ENCODE results near the gene LMO7. TPM values are rescaled to one million over a fixed set of nuclear protein-coding genes. Genes with fewer than 3 reads are reported as not detected.

LMO7 gene
- total RNA-seq, 2 experiments from 2014 or later: 21.4 to 25.4 TPM

DNA sequence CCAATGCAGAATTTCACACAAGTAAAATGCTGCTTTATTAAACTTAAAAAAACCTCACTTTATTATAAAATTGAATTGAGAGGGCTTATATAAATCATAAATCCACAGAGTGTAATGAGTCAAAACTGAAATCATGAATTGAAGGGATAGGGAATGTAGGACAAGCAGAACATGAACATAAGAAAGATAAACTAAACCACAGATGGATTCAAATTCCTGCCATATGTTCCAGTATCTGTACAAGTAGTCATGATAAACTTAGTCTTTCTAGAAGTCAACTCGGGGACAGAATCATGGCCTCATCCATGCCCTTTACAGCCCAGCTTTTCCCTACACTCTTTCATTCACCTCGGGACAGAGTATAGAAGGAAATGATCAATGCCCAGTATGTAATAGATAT is 16.6 kb downstream of the LMO7 start:
- H3K27ac ChIP-seq (ENCODE audit: low read depth, low read length, poor library complexity, severe bottlenecking): no peak overlapping the region
- DNase-seq (ENCODE audit: low spot score): no peak

DNA sequence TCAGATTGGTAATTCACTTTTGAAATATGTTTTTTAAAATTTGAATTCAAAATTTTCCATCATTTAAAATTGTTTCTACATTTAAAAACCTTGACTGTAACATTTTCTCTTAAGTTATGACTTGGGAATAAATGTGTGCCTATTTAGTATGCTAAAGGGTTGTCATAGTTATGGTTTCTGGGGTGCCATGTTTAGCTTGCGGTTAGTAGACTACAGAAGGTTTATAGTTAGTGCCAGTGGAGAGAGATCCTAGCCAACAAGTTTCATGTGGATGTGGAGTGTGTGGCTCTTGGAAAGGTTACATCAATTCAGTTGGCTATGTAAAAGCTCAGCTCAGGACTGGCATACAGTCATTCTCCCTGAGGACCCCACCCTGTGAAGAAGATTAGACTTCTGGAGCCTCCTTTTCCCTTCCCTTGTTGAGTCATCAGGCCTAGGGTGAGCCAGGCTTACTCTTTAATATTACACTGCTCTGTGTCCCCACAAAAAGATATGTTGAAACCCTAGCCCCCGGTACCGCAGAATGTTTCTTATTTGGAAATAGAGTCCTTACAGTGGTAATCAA is 20.4 kb downstream of the LMO7 start:
- Histone ChIP-seq H4K20me1 (ENCODE audit: insufficient read depth, low read length) (no peaks in the 10 kb centered on the region), H2AFZ (ENCODE audit: low read length) (no peak overlapping the region), H3K4me1 (ENCODE audit: insufficient read depth, low read length, poor library complexity, severe bottlenecking) (no peaks in the 10 kb centered on the region), H3K9me3 (ENCODE audit: low read length) (no peaks in the 10 kb centered on the region), H3K79me2 (ENCODE audit: insufficient read depth, low read depth, low read length) (no peaks in the 10 kb centered on the region), H3K4me2 (ENCODE audit: low read length) (no peak overlapping the region), H3K27ac (ENCODE audit: low read depth, low read length, poor library complexity, severe bottlenecking) (no peak overlapping the region), H3K36me3 (ENCODE audit: insufficient read depth, low read length) (no peaks in the 10 kb centered on the region), H3K9me2 (ENCODE audit: insufficient read depth, low read length) (no peaks in the 10 kb centered on the region), H3K4me3 (ENCODE audit: low read depth, low read length, poor library complexity, severe bottlenecking) (no peak overlapping the region)
- ChIA-PET POLR2A (interaction anchor here (1.1 kb wide), 1 partner anchor 32 kb away, joined by 3 read pairs; no protein-coding TSS in a partner anchor), CTCF (ENCODE audit: unreplicated experiment) (no interaction called here)
- TF ChIP-seq CTCF (conservative IDR thresholded peaks at IDR 0.05; ENCODE audit: low read length) (no peak), EZH2phosphoT487 (IDR thresholded peaks at IDR 0.05; ENCODE audit: borderline replicate concordance, low read depth, low read length) (no peak)
- no TSS peak for BruUV-seq (replicated peaks)
- no peak for DNase-seq (ENCODE audit: low spot score)
- intact Hi-C loops (cut with micrococcal nuclease; ENCODE audit: unreplicated experiment): no loop called here

More for the DNA sequence above, 16.6 kb downstream of the LMO7 start:
- Histone ChIP-seq H4K20me1 (ENCODE audit: insufficient read depth, low read length) (no peaks in the 10 kb centered on the region), H3K79me2 (ENCODE audit: insufficient read depth, low read depth, low read length) (no peaks in the 10 kb centered on the region), H2AFZ (ENCODE audit: low read length) (no peak overlapping the region), H3K9me3 (ENCODE audit: low read length) (no peaks in the 10 kb centered on the region), H3K4me2 (ENCODE audit: low read length) (no peak overlapping the region), H3K36me3 (ENCODE audit: insufficient read depth, low read length) (no peaks in the 10 kb centered on the region), H3K4me3 (ENCODE audit: low read depth, low read length, poor library complexity, severe bottlenecking) (no peak overlapping the region), H3K9me2 (ENCODE audit: insufficient read depth, low read length) (no peaks in the 10 kb centered on the region), H3K4me1 (ENCODE audit: insufficient read depth, low read length, poor library complexity, severe bottlenecking) (no peaks in the 10 kb centered on the region)
- BruUV-seq (replicated peaks): no TSS peak
- TF ChIP-seq EZH2phosphoT487 (IDR thresholded peaks at IDR 0.05; ENCODE audit: borderline replicate concordance, low read depth, low read length): no peak
- no peak for TF ChIP-seq CTCF (conservative IDR thresholded peaks at IDR 0.05; ENCODE audit: low read length)
- ChIA-PET POLR2A (no interaction called here), CTCF (ENCODE audit: unreplicated experiment) (no interaction called here)
- intact Hi-C loops (cut with micrococcal nuclease; ENCODE audit: unreplicated experiment): no loop called here

DNA sequence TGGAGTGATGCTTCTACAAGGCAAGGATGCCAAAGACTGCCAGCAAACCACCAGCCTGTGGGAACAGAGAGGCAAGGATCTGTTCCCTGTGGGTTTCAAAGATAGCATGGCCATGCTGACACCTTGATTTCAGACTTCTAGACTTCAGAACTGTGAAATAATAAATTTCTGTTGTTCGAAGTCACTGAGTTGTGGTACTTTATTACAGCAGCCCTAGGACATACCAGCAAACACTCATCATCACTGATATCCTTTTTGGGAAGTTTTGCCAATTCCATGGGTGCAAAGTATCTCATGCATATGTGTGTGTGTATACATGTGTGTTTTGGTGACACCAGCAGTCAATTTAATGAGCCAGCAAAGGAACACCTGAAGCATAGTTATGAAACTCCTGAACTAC is 21.0 kb downstream of the LMO7 start:
- BruUV-seq (replicated peaks): no TSS peak
- Histone ChIP-seq H3K4me3 (ENCODE audit: low read depth, low read length, poor library complexity, severe bottlenecking) (no peak overlapping the region), H3K4me2 (ENCODE audit: low read length) (no peak overlapping the region), H4K20me1 (ENCODE audit: insufficient read depth, low read length) (no peaks in the 10 kb centered on the region), H3K27ac (ENCODE audit: low read depth, low read length, poor library complexity, severe bottlenecking) (no peak overlapping the region), H2AFZ (ENCODE audit: low read length) (no peak overlapping the region), H3K36me3 (ENCODE audit: insufficient read depth, low read length) (no peaks in the 10 kb centered on the region), H3K4me1 (ENCODE audit: insufficient read depth, low read length, poor library complexity, severe bottlenecking) (no peaks in the 10 kb centered on the region), H3K9me3 (ENCODE audit: low read length) (no peaks in the 10 kb centered on the region), H3K79me2 (ENCODE audit: insufficient read depth, low read depth, low read length) (no peaks in the 10 kb centered on the region), H3K9me2 (ENCODE audit: insufficient read depth, low read length) (no peaks in the 10 kb centered on the region)
- intact Hi-C loops (cut with micrococcal nuclease; ENCODE audit: unreplicated experiment): no loop called here
- ChIA-PET POLR2A (interaction anchor here (1.1 kb wide), 1 partner anchor 31 kb away, joined by 3 read pairs; no protein-coding TSS in a partner anchor), CTCF (ENCODE audit: unreplicated experiment) (no interaction called here)
- DNase-seq (ENCODE audit: low spot score): no peak
- TF ChIP-seq CTCF (conservative IDR thresholded peaks at IDR 0.05; ENCODE audit: low read length): no peak
- no peak for TF ChIP-seq EZH2phosphoT487 (IDR thresholded peaks at IDR 0.05; ENCODE audit: borderline replicate concordance, low read depth, low read length)

All from OCI-LY7 (cell line).